ENCODE results near the gene VAT1L.

DNA sequence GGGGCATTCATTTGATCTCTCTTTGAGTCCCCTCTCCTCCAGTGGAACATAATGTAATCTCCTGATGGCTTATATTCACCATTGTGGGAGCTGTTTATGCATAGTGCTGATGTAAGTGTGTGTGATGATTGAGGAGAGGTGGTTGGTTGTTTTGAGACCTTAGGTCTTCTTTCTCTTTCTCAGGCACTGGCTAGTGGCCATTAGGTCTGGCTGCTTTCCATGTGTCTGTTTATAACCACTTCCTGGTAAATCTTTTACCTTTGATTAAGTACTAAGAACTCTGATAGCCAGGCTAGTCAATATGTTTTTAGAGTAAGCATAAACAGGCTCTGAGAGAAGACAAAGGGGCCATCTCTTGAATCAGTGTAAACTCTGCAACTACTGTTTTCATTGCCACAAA, 27.9 kb downstream of the VAT1L start:
- TF ChIP-seq, protein P1, sequence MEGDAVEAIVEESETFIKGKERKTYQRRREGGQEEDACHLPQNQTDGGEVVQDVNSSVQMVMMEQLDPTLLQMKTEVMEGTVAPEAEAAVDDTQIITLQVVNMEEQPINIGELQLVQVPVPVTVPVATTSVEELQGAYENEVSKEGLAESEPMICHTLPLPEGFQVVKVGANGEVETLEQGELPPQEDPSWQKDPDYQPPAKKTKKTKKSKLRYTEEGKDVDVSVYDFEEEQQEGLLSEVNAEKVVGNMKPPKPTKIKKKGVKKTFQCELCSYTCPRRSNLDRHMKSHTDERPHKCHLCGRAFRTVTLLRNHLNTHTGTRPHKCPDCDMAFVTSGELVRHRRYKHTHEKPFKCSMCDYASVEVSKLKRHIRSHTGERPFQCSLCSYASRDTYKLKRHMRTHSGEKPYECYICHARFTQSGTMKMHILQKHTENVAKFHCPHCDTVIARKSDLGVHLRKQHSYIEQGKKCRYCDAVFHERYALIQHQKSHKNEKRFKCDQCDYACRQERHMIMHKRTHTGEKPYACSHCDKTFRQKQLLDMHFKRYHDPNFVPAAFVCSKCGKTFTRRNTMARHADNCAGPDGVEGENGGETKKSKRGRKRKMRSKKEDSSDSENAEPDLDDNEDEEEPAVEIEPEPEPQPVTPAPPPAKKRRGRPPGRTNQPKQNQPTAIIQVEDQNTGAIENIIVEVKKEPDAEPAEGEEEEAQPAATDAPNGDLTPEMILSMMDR (IDR thresholded peaks at IDR 0.05) = no peak
- TF ChIP-seq ZFX (IDR thresholded peaks at IDR 0.05; ENCODE audit: borderline replicate concordance) = no peak

All from 22Rv1 (cell line).